Bronchial smooth muscle cell (primary cell): ENCODE measurements around the gene RFC3. TPM values are rescaled to one million over a fixed set of nuclear protein-coding genes. Genes with fewer than 3 reads are reported as not detected.

ENCODE experiments used
- total RNA-seq: library from RNA; depleted of rRNA; stranded (reverse); fragments of >200 nt; gene quantifications from 2 replicates; pipeline ENCODE4 v1.2.1, GENCODE V29; 2014

The RFC3 gene
- total RNA-seq: 2.1 and 2.4 TPM in 2 replicates

GRCh38 chr13:33817901-33818706, at the start of gene RFC3:
TSS of gene RFC3 (plus strand) at chr13:33818149. CDS start at chr13:33818179, 30 bp downstream.

